ENCODE results near the gene MED12L. TPM values are rescaled to one million over a fixed set of nuclear protein-coding genes. Genes with fewer than 3 reads are reported as not detected.

Gene MED12L
- total and polyA plus RNA-seq, 3 experiments from 2014 or later, result 0.02 to 1.8 (median 1.7) TPM

GRCh38 chr3:151415289-151415688 lies 329.8 kb downstream of the MED12L start:
- Histone ChIP-seq H3K27me3 (ENCODE audit: insufficient read depth, low read length, poor library complexity, severe bottlenecking) (no peaks in the 10 kb centered on the region), H3K27ac (ENCODE audit: low read depth, low read length) (no peak overlapping the region), H3K4me1 (ENCODE audit: insufficient read depth, low read length) (no peaks in the 10 kb centered on the region), H3K9me3 (ENCODE audit: low read length) (no peaks in the 10 kb centered on the region), H3K36me3 (ENCODE audit: insufficient read depth, low read length) (no peaks in the 10 kb centered on the region), H3K4me3 (ENCODE audit: low read length) (no peak overlapping the region)
- POLR2A ChIA-PET, result no interaction called here
- no peak for DNase-seq
- Mint-ChIP-seq H3K27me3 (peaks cover 2 to 7% of the 10 kb centered on the region in 2 donors), H3K27ac (no peak overlapping the region), H3K4me1 (no peaks in the 10 kb centered on the region), H3K36me3 (peaks cover 0 to 13% (median 0%) of the 10 kb centered on the region in 3 donors), H3K4me3 (no peak overlapping the region), H3K9me3 (peaks cover 0 to 4% (median 2%) of the 10 kb centered on the region in 5 donors)
- CTCF ChIA-PET, result no interaction called here

- H3K27ac ChIP-seq (ENCODE audit: low read depth, low read length), result no peak overlapping the region
- Mint-ChIP-seq H3K27me3 (peaks cover 0 to 6% of the 10 kb centered on the region in 2 donors), H3K4me1 (no peaks in the 10 kb centered on the region), H3K36me3 (no peaks in the 10 kb centered on the region), H3K4me3 (no peak overlapping the region), H3K9me3 (no peaks in the 10 kb centered on the region), H3K27ac (no peak overlapping the region)
- H3K36me3 ChIP-seq (ENCODE audit: insufficient read depth, low read length), result no peaks in the 10 kb centered on the region
- H3K4me3 ChIP-seq (ENCODE audit: low read length), result no peak overlapping the region
- no peak for DNase-seq
- CTCF ChIA-PET, result no interaction called here
- POLR2A ChIA-PET, result no interaction called here
- H3K9me3 ChIP-seq (ENCODE audit: low read length), result no peaks in the 10 kb centered on the region
- no peaks in the 10 kb centered on the region for H3K27me3 ChIP-seq (ENCODE audit: insufficient read depth, low read length, poor library complexity, severe bottlenecking)
- no peaks in the 10 kb centered on the region for H3K4me1 ChIP-seq (ENCODE audit: insufficient read depth, low read length)
Measured at GRCh38 chr3:151419806-151420205, 334.3 kb downstream of the MED12L start.

- peaks cover 0 to 12% of the 10 kb centered on the region in 2 donors for H3K27me3 Mint-ChIP-seq
- ChIA-PET POLR2A (no interaction called here), CTCF (no interaction called here)
Measured at GRCh38 chr3:151421938-151422337, 336.5 kb downstream of the MED12L start.

GRCh38 chr3:151423091-151423490 lies 337.6 kb downstream of the MED12L start:
- no peak overlapping the region for H3K27ac Mint-ChIP-seq
- no peak overlapping the region for H3K4me3 Mint-ChIP-seq
- ChIA-PET CTCF (no interaction called here), POLR2A (no interaction called here)
- no peaks in the 10 kb centered on the region for H3K9me3 Mint-ChIP-seq
- no peaks in the 10 kb centered on the region for H3K9me3 ChIP-seq (ENCODE audit: low read length)
- peaks cover 0 to 12% of the 10 kb centered on the region in 2 donors for H3K27me3 Mint-ChIP-seq
- no peaks in the 10 kb centered on the region for H3K36me3 Mint-ChIP-seq
- H3K4me1 Mint-ChIP-seq, result no peaks in the 10 kb centered on the region
- H3K27ac ChIP-seq (ENCODE audit: low read depth, low read length), result no peak overlapping the region
- no peaks in the 10 kb centered on the region for H3K36me3 ChIP-seq (ENCODE audit: insufficient read depth, low read length)
- H3K4me3 ChIP-seq (ENCODE audit: low read length), result no peak overlapping the region
- no peak for DNase-seq
- no peaks in the 10 kb centered on the region for H3K27me3 ChIP-seq (ENCODE audit: insufficient read depth, low read length, poor library complexity, severe bottlenecking)
- no peaks in the 10 kb centered on the region for H3K4me1 ChIP-seq (ENCODE audit: insufficient read depth, low read length)

More at GRCh38 chr3:151421938-151422337, 336.5 kb downstream of the MED12L start:
- no peaks in the 10 kb centered on the region for H3K9me3 Mint-ChIP-seq
- no peaks in the 10 kb centered on the region for H3K4me1 ChIP-seq (ENCODE audit: insufficient read depth, low read length)
- H3K27ac Mint-ChIP-seq, result no peak overlapping the region
- DNase-seq, result no peak
- no peaks in the 10 kb centered on the region for H3K27me3 ChIP-seq (ENCODE audit: insufficient read depth, low read length, poor library complexity, severe bottlenecking)
- H3K36me3 Mint-ChIP-seq, result no peaks in the 10 kb centered on the region
- no peak overlapping the region for H3K27ac ChIP-seq (ENCODE audit: low read depth, low read length)
- H3K9me3 ChIP-seq (ENCODE audit: low read length), result no peaks in the 10 kb centered on the region
- H3K4me1 Mint-ChIP-seq, result no peaks in the 10 kb centered on the region
- H3K4me3 ChIP-seq (ENCODE audit: low read length), result no peak overlapping the region
- H3K4me3 Mint-ChIP-seq, result no peak overlapping the region
- no peaks in the 10 kb centered on the region for H3K36me3 ChIP-seq (ENCODE audit: insufficient read depth, low read length)

- no peaks in the 10 kb centered on the region for H3K4me1 ChIP-seq (ENCODE audit: insufficient read depth, low read length)
- no peaks in the 10 kb centered on the region for H3K4me1 Mint-ChIP-seq
- H3K27ac Mint-ChIP-seq, result no peak overlapping the region
- ChIA-PET POLR2A (no interaction called here), CTCF (interaction anchor here (0.6 kb wide), 1 partner anchor 186 kb away, joined by 3 read pairs; no protein-coding TSS in a partner anchor)
- no peaks in the 10 kb centered on the region for H3K9me3 Mint-ChIP-seq
- no peaks in the 10 kb centered on the region for H3K36me3 ChIP-seq (ENCODE audit: insufficient read depth, low read length)
- H3K9me3 ChIP-seq (ENCODE audit: low read length), result no peaks in the 10 kb centered on the region
- no peak overlapping the region for H3K27ac ChIP-seq (ENCODE audit: low read depth, low read length)
- H3K27me3 ChIP-seq (ENCODE audit: insufficient read depth, low read length, poor library complexity, severe bottlenecking), result no peaks in the 10 kb centered on the region
- no peak for DNase-seq
- no peaks in the 10 kb centered on the region for H3K36me3 Mint-ChIP-seq
- peaks cover 0 to 13% of the 10 kb centered on the region in 2 donors for H3K27me3 Mint-ChIP-seq
- H3K4me3 ChIP-seq (ENCODE audit: low read length), result no peak overlapping the region
- no peak overlapping the region for H3K4me3 Mint-ChIP-seq
Measured at GRCh38 chr3:151425627-151426340, 340.3 kb downstream of the MED12L start.

GRCh38 chr3:151426341-151426657 lies 340.8 kb downstream of the MED12L start:
- DNase-seq, result no peak
- Histone ChIP-seq H3K27me3 (ENCODE audit: insufficient read depth, low read length, poor library complexity, severe bottlenecking) (no peaks in the 10 kb centered on the region), H3K4me1 (ENCODE audit: insufficient read depth, low read length) (no peaks in the 10 kb centered on the region), H3K4me3 (ENCODE audit: low read length) (no peak overlapping the region), H3K9me3 (ENCODE audit: low read length) (no peaks in the 10 kb centered on the region), H3K27ac (ENCODE audit: low read depth, low read length) (no peak overlapping the region), H3K36me3 (ENCODE audit: insufficient read depth, low read length) (no peaks in the 10 kb centered on the region)
- Mint-ChIP-seq H3K36me3 (no peaks in the 10 kb centered on the region), H3K4me3 (no peak overlapping the region), H3K27me3 (peaks cover 0 to 18% of the 10 kb centered on the region in 2 donors), H3K27ac (no peak overlapping the region), H3K9me3 (no peaks in the 10 kb centered on the region), H3K4me1 (no peaks in the 10 kb centered on the region)
- CTCF ChIA-PET, result no interaction called here
- POLR2A ChIA-PET, result no interaction called here

- CTCF ChIA-PET, result interaction anchor here (1.3 kb wide), 1 partner anchor 40 kb away, joined by 3 read pairs; no protein-coding TSS in a partner anchor
- Histone ChIP-seq H3K27ac (ENCODE audit: low read depth, low read length) (no peak overlapping the region), H3K4me1 (ENCODE audit: insufficient read depth, low read length) (no peaks in the 10 kb centered on the region), H3K27me3 (ENCODE audit: insufficient read depth, low read length, poor library complexity, severe bottlenecking) (no peaks in the 10 kb centered on the region), H3K9me3 (ENCODE audit: low read length) (no peaks in the 10 kb centered on the region), H3K4me3 (ENCODE audit: low read length) (no peak overlapping the region), H3K36me3 (ENCODE audit: insufficient read depth, low read length) (no peaks in the 10 kb centered on the region)
- H3K36me3 Mint-ChIP-seq, result no peaks in the 10 kb centered on the region
- H3K9me3 Mint-ChIP-seq, result no peaks in the 10 kb centered on the region
- H3K4me1 Mint-ChIP-seq, result no peaks in the 10 kb centered on the region
- POLR2A ChIA-PET, result no interaction called here
- H3K27me3 Mint-ChIP-seq, result peaks cover 0 to 14% of the 10 kb centered on the region in 2 donors
- DNase-seq, result no peak
- H3K27ac Mint-ChIP-seq, result no peak overlapping the region
- no peak overlapping the region for H3K4me3 Mint-ChIP-seq
Measured at GRCh38 chr3:151428386-151428785, 342.9 kb downstream of the MED12L start.

- Histone ChIP-seq H3K27ac (ENCODE audit: low read depth, low read length) (no peak overlapping the region), H3K9me3 (ENCODE audit: low read length) (no peaks in the 10 kb centered on the region), H3K4me3 (ENCODE audit: low read length) (no peak overlapping the region), H3K27me3 (ENCODE audit: insufficient read depth, low read length, poor library complexity, severe bottlenecking) (no peaks in the 10 kb centered on the region), H3K36me3 (ENCODE audit: insufficient read depth, low read length) (no peaks in the 10 kb centered on the region), H3K4me1 (ENCODE audit: insufficient read depth, low read length) (no peaks in the 10 kb centered on the region)
- no peaks in the 10 kb centered on the region for H3K36me3 Mint-ChIP-seq
- POLR2A ChIA-PET, result no interaction called here
- H3K9me3 Mint-ChIP-seq, result no peaks in the 10 kb centered on the region
- H3K4me1 Mint-ChIP-seq, result no peaks in the 10 kb centered on the region
- H3K27me3 Mint-ChIP-seq, result peaks cover 0 to 6% of the 10 kb centered on the region in 2 donors
- H3K27ac Mint-ChIP-seq, result no peak overlapping the region
- no peak overlapping the region for H3K4me3 Mint-ChIP-seq
- CTCF ChIA-PET, result no interaction called here
- no peak for DNase-seq
Measured at GRCh38 chr3:151430821-151431484, 345.5 kb downstream of the MED12L start.
